ENCODE data around the gene UBE2M.
"Not testable (repeated sequence)": the region's sequence is repeated elsewhere in the genome, so short reads cannot be mapped to it uniquely, and the experiment has no call there.

UBE2M gene

DNA sequence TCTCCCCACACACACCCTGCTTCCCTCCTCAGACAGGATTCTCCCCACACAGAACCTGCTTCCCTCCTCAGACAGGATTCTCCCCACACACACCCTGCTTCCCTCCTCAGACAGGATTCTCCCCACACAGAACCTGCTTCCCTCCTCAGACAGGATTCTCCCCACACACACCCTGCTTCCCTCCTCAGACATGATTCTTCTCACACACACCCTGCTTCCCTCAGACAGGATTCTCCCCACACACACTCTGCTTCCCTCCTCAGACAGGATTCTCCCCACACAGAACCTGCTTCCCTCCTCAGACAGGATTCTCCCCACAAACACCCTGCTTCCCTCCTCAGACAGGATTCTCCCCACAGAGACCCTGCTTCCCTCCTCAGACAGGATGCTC lies 19.2 kb downstream of the UBE2M start:
- not testable (repeated sequence) for DNase-seq (ENCODE audit: low read depth)

DNA sequence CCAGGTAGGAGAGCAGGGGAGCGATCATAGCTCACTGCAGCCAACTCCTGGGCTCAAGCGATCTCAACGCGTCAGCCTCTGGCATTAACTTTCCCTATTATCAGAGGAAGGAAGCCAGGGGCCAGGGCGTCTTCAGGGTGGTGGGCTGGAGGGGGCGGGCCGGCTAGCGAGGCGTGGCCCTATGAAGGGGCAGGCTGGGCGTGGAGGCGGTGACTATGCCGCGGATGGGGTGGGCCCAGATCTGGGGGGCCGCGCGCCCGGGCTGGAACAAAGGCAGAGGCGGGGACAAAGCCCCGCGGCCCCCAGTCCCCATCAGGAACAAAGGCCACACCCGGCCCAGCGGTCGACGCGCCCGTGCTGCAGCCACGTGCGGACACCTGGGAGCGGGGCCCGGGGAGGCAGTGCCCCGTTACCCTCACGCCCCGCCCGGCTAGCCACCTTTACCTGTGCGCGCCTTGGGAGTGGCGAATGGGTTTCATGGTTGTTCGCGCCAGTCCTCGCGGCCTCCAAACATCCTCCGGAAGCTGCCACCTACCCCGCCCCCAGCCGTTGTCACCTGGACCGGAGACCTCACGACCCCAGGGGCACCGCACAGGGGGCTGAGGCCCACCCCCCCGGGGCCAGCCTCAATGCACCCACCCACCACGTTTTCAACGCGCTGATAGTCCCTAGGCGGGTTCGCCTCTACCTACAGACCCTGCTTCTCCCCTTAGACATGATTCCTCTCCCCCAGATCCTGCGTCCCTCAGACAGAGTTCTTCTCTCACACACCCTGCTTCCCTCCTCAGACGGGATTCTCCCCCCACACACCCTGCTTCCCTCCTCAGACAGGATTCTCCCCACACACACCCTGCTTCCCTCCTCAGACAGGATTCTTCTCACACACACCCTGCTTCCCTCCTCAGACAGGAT lies 19.9 kb downstream of the UBE2M start:
- no peak for DNase-seq (ENCODE audit: low read depth)

DNA sequence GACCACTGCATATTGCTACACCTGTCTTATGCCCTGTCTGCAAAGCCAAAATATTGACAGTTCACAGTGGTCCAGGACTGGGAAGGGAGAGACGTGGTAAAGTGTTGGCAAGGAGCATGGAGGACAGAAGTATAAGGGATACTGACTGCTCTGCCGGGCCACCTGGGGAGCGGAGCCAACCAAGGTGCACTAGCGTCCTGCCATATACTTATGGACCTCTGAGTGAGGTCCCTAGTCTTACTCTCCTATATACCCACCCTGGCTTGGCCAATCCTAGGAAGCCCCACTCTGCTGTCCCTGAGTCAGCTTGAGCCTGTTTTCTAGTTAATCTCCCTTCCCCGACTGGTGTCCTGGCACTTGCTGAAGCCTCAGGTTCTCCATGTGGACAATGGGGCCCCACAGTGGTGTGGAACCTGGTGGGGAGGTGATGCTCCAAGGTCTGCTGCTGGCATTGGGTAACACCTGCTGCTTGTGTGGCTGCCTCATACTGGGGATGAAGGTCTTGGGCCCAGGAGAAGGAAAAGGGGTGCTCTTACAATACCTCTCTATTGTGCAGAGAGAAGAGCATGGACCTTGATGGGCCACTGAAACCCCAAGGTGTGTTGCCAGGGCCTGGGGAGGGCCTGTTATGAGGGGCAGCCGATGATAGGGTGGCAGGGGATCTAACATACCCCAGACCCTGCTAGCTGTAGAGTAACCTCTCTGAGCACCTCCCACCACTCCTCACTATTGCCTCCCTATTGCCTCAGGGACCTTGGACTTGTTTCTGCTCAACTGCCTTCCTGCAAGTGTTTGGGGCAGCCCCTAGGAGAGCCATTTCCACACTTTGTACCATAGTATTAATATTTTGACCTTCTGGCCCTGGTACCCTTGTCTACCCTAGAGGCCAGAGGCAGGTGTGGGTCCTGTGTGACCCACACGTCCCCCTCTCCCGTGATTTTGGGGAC lies 21.3 kb downstream of the UBE2M start:
- no peak for DNase-seq (ENCODE audit: low read depth)

DNA sequence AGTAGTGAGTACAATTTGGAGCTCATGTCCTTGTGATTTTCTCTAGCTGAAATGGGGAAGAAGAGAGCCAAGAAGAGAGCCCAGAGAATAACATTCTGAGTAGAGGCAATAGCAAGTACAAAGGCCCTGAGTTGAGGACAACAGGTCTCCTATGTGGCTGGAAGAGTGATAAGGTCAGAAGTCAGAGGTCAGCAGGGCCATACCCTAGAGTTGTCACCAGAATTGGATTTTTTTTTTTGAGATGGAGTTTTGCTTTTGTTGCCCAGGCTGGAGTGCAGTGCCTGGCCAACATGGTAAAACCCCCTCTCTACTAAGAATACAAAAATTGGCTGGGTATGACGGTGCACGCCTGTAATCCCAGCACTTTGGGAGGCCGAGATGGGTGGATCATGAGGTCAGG lies 22.6 kb downstream of the UBE2M start:
- DNase-seq (ENCODE audit: low read depth), result no peak

- DNase-seq (ENCODE audit: low read depth), result no peak
Measured at GRCh38 chr19:58531034-58531840, 27.2 kb downstream of the UBE2M start.

GRCh38 chr19:58529405-58529804 lies 29.0 kb downstream of the UBE2M start:
- no peak for DNase-seq (ENCODE audit: low read depth)

GRCh38 chr19:58522709-58523108 lies 35.7 kb downstream of the UBE2M start:
- DNase-seq (ENCODE audit: low read depth), result no peak

DNA sequence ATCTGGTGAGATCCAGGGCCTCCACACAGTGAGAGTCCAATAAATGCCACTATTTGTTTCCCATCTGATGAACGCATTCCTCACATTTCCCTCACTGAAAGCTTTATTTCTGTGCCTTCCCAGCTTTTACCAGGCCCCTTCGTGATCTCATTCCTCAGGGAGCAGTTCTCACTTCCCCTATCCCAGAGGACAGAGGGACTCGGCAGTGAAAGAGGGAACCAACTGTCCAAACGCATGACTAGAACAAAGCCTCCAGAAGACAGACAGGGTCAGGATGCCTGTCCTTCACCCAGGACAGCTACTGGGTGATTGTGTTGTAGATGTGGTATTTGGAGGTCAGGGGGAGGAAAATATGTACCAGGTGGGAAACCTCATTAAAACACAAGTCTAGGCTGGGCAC lies 36.8 kb downstream of the UBE2M start:
- no peak for DNase-seq (ENCODE audit: low read depth)

GRCh38 chr19:58520257-58520599 lies 38.2 kb downstream of the UBE2M start:
- no peak for DNase-seq (ENCODE audit: low read depth)

- DNase-seq (ENCODE audit: low read depth), result peak; percentile 65
Measured at GRCh38 chr19:58519355-58520256, 38.8 kb downstream of the UBE2M start, which contains the start of gene ZBTB45. TSS of gene ZBTB45 (minus strand) at chr19:58519810. CDS start at chr19:58517673, 2,137 bp downstream.

GRCh38 chr19:58519087-58519354 lies 39.4 kb downstream of the UBE2M start:
- no peak for DNase-seq (ENCODE audit: low read depth)

- no peak for DNase-seq (ENCODE audit: low read depth)
Measured at GRCh38 chr19:58518256-58519086, 39.9 kb downstream of the UBE2M start.

- no peak for DNase-seq (ENCODE audit: low read depth)
Measured at GRCh38 chr19:58516964-58517833, 41.2 kb downstream of the UBE2M start.

DNA sequence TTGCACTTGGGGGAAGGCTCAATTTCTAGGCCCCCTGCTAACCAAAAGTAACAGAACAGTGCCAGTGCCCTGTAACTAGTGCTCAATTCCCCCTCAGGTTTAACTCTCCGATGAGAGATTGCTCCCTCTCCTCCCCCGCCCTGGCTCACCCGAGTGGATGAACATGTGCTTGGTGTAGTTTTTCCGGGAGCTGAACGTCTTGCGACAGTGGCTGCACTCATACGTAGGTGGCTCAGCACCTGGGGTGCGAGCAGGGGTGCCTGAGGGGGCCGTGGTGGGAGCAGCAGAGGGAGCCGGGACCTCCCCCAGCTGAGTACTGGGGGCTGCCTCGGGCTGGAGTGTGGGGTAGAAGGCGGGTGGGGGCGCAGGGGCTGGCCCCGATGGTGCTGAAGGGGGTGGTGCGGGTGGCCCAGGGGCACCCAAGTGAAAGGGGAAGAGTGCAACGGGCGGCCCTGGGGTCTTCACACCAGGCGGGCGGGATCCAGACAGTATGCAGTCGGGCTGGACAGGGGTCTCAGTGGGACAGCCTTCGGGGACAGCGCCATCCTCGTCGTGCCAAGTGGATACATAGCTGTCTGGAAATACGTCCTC lies 42.1 kb downstream of the UBE2M start:
- DNase-seq (ENCODE audit: low read depth), result no peak

- no peak for DNase-seq (ENCODE audit: low read depth)
Measured at GRCh38 chr19:58515259-58515658, 43.2 kb downstream of the UBE2M start.

- no peak for DNase-seq (ENCODE audit: low read depth)
Measured at GRCh38 chr19:58514564-58515022, 43.8 kb downstream of the UBE2M start.

- DNase-seq (ENCODE audit: low read depth), result no peak
Measured at GRCh38 chr19:58513694-58514563, 44.5 kb downstream of the UBE2M start.

- no peak for DNase-seq (ENCODE audit: low read depth)
Measured at GRCh38 chr19:58513213-58513693, 45.2 kb downstream of the UBE2M start.
